Hematopoietic multipotent progenitor cell treated with erythropoietin and hydrocortisone succinate and interleukin-3 and kit ligand, for 17 days (in vitro differentiated cells): Measurements from ENCODE around the gene LIN37.
"Not testable (repeated sequence)": the region's sequence is repeated elsewhere in the genome, so short reads cannot be mapped to it uniquely, and the experiment has no call there.

ENCODE experiments used
- DNase-seq: peaks from one replicate; pipeline ENCODE4 v3.0.0-alpha.2; 2015; ENCODE audit warnings: low spot score

The LIN37 gene

GRCh38 chr19:35789978-35790944 is 41.9 kb downstream of the LIN37 start:
- no peak for DNase-seq

- DNase-seq = no peak
These were observed 42.8 kb downstream of the LIN37 start for GRCh38 chr19:35790981-35791813.

GRCh38 chr19:35791814-35792279 is 43.5 kb downstream of the LIN37 start:
- no peak for DNase-seq

GRCh38 chr19:35792312-35792711 is 43.9 kb downstream of the LIN37 start:
- no peak for DNase-seq

GRCh38 chr19:35792888-35793287 is 44.5 kb downstream of the LIN37 start:
- DNase-seq = no peak

GRCh38 chr19:35793381-35794165 is 45.2 kb downstream of the LIN37 start:
- DNase-seq = no peak

- DNase-seq = not testable (repeated sequence)
These were observed 47.2 kb downstream of the LIN37 start for GRCh38 chr19:35795564-35795963.

- DNase-seq = no peak
These were observed 48.5 kb downstream of the LIN37 start for GRCh38 chr19:35796645-35797542.

- no peak for DNase-seq
These were observed 49.3 kb downstream of the LIN37 start for GRCh38 chr19:35797663-35798062.

- no peak for DNase-seq
These were observed 53.5 kb downstream of the LIN37 start for GRCh38 chr19:35801828-35802227.
